AG10803 (cell line): Measurements from ENCODE around the gene PPL.
"Not testable (repeated sequence)": the region's sequence is repeated elsewhere in the genome, so short reads cannot be mapped to it uniquely, and the experiment has no call there.

ENCODE experiments used
- DNase-seq: peaks from one replicate; pipeline ENCODE4 v3.0.0; 2010; ENCODE audit warnings: low read depth
- H3K4me3 ChIP-seq: 2 replicates; pipeline ENCODE4 v1.5.1; 2011; ENCODE audit warnings: mild to moderate bottlenecking, low read length, control low read depth
- TF ChIP-seq, protein P1 (sequence below): conservative IDR thresholded peaks from 2 replicates; pipeline ENCODE4 v1.5.1; 2011; ENCODE audit warnings: mild to moderate bottlenecking, low read length, control low read depth, inconsistent platforms

PPL gene

DNA sequence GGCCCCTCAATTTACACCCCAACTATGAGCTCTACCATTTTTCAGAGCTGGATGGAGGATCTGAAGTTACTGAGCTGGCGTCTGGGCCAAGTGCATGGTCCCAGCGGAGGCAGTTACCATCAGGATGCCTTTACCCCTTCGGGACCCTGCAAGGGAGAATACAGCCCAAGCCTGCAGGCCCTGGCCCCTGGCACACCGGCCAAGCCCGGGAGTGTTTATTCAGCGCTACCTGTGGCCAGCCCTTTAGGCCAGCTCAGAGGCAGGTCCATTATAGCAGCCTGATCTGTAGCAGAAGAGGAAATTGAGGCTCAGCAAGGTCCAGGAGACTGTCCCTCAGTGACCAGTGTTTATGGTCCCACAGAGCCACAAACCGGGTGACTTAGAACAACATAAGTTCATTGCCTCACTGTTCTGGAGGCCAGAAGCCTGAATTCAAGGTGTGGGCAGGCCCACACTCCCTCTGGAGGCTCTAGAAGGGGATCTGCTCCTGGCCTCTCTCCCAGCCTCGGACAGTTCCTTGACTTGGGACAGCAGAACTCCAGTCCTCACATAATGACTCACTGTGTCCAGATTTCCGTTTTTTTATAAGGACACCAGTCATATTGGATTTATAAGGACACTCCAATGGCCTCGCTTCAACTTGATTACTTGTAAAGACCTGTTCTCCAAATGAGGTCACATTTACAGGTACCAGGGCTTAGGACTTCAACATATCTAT is 29.9 kb upstream of the PPL start:
- TF ChIP-seq, protein P1, sequence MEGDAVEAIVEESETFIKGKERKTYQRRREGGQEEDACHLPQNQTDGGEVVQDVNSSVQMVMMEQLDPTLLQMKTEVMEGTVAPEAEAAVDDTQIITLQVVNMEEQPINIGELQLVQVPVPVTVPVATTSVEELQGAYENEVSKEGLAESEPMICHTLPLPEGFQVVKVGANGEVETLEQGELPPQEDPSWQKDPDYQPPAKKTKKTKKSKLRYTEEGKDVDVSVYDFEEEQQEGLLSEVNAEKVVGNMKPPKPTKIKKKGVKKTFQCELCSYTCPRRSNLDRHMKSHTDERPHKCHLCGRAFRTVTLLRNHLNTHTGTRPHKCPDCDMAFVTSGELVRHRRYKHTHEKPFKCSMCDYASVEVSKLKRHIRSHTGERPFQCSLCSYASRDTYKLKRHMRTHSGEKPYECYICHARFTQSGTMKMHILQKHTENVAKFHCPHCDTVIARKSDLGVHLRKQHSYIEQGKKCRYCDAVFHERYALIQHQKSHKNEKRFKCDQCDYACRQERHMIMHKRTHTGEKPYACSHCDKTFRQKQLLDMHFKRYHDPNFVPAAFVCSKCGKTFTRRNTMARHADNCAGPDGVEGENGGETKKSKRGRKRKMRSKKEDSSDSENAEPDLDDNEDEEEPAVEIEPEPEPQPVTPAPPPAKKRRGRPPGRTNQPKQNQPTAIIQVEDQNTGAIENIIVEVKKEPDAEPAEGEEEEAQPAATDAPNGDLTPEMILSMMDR, result no peak
- no peak for DNase-seq
- H3K4me3 ChIP-seq, result no peak overlapping the region

DNA sequence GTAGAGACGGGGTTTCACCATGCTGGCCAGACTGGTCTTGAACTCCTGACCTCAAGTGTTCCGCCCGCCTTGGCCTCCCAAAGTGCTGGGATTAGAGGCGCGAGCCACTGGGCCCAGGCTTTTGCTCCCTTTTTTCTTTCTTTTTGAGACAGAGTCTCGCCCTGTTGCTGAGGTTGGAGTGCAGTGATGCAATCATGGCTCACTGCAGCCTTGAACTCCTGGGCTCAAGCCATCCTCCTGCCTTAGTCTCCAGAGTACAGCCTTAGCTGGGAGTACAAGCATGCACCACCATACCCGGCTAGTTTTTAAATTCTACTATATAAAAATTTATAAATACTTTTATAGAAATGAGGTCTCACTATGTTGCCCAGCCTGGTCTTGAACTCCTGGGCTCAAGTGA is 26.6 kb upstream of the PPL start:
- not testable (repeated sequence) for DNase-seq, H3K4me3 ChIP-seq

DNA sequence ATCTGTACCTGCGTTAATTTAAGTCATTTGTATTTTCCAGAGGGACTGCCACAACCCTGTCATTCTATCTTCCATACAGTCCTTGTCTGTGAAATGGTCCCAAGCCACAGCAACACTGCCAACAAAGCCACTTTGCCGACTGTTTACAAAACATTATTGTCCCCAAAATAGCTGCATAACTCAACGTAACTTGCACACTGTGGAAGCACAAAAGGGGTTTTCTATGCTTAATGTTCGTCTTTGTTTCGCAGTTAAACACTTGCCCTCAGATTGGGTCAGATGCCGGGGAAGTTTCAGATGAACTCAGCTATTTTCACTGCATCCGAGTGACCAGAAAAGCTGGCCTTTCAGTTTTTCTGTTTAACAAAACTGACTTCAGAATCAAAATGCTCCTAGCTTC is 25.8 kb upstream of the PPL start:
- no peak overlapping the region for H3K4me3 ChIP-seq
- no peak for DNase-seq
- TF ChIP-seq, protein P1, result no peak

DNA sequence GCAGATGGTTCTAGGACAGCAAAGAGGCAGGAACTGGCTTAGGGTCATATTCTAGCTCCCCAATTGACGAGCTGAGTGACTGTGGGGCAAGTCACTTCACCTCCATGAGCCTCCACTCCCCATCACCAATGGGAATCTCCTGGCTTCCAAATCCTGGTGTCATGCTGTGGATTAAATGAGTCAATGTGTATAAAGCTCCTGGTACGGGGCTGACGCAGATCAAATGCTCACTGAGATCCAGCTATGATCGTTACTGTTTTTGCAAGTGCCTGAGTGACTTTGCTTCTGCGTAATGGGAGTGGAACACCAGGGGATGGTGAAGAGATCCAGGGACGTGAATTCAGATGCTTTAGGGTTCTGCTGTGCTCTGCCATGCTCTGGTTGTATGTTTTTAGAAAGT is 23.6 kb upstream of the PPL start:
- TF ChIP-seq, protein P1, result no peak
- H3K4me3 ChIP-seq, result no peak overlapping the region
- no peak for DNase-seq

DNA sequence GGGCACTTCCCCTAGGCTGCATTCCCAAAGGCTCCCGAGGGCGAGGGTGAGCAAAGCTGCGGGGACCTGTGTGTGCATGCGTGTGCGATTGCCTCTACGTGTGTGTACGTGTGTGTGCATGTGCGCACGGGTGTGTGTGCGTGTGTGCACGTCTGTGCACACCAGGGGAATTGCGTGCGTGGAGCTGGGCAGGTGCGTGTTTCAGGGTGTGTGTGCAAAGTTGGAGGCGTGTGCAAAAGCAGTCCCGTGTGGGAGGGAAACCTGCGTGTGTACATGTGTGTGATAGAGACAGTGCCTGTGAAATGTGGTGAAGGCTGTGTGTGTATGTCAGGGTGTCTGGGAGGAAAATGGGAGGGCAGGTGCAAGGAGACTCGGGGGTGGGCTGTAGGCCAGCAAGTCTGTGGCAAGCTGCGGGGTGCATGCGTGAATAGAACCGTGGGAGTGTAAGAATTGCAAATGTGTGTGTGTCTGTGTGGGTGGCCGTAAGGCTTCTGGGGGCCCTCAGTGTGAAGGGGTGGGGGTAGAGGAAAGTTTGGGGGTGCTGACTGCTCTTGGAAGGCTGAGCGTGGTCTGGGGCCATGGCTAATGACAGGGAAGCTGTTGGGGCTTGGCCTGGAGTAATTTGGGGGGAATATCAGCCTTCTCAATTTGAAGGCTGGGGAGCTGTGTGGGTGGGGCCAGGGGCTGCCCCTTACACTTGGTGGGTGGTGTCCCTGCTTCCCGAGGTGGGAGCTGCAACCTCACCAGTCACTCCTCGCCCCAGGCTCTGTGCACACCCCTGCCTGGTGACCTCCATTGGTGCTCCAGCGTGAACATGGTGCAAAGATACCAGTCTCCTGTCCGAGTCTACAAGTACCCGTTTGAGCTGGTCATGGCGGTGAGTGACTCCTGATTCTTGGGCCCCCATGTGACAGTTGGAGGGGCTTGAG is 21.8 kb upstream of the PPL start:
- peak overlapping the region; percentile 55 for H3K4me3 ChIP-seq
- TF ChIP-seq, protein P1, result no peak
- no peak for DNase-seq

DNA sequence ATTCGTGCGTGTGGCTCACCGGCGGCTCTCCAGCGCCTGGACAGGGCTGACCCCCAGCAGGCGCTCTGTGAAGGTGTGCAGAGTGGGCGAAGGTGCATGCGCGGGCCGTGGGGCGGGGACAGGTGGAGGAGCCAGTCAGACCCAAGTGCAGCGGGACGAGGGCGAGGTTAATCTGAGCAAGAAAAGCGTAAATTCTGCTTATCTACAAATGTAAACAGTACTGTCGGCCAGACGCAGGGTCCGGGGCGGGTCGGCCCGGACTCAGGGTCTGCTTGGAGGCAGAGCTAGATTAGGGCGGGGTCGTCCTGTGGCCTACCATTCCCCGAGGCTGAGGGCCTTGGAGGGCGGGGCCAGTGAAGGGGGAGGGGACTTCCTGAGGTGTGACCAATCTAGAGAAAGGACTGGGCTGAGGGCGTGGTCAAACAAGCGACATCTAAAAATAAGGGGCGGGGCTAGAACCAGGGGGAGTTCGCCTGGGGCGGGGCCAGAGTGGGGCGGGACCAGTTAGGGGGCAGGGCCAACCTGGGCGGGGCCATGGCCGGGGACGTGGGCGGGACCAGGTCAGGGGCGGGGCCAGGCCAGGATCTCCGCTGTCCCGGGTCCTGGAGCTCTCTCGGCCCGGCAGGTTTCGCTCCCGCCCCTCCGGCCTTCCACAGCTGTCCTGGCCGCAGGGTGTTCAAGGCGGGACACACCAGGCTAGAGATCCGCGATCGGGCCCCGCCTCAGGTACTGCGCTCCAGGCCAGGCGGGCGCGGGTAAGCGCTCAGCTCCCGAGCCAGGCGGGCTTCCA is 21.0 kb upstream of the PPL start, which contains the start of gene SEC14L5:
Gene SEC14L5, plus strand, starts transcription at position 611 of the 790 bp plus-strand sequence. CDS start 994 bp downstream, outside the sequence.
- TF ChIP-seq, protein P1, result no peak
- peak; percentile 95 for DNase-seq
- H3K4me3 ChIP-seq, result peak within 1 kb of the TSS; percentile 68

DNA sequence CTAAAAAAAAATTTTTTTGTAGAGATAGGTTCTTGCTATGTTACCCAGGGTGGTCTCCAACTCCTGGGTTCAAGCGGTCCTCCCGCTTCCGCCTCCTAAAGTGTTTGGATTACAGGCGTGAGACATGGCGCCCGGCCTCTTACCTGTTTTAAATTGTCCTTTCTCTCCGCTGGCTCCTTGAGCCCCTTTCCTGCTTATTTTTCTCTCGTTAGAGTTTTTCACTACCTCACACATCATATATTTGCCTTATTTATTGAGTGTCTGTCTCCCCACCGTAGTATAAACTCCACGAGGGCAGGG is 20.4 kb upstream of the PPL start:
- no peak for DNase-seq
- H3K4me3 ChIP-seq, result peak overlapping the region; percentile 68

More for the DNA sequence above, 20.4 kb upstream of the PPL start:
- TF ChIP-seq, protein P1, result no peak
